GM12875 (cell line): Measurements from ENCODE around the gene SSR2.
"Not testable (repeated sequence)": the region's sequence is repeated elsewhere in the genome, so short reads cannot be mapped to it uniquely, and the experiment has no call there.

Experiments used
- H3K4me3 ChIP-seq: one replicate; pipeline ENCODE4 v1.5.1; 2011; ENCODE audit warnings: low read depth, low read length, control low read depth
- CTCF ChIP-seq: IDR thresholded peaks from 2 replicates; pipeline ENCODE4 v1.5.1; 2011; ENCODE audit warnings: low read depth, mild to moderate bottlenecking, control low read depth, inconsistent platforms, low read length, moderate library complexity, borderline replicate concordance; ENCODE audit not compliant: insufficient read depth

The SSR2 gene

GRCh38 chr1:155990005-155990739 is 30.6 kb downstream of the SSR2 start:
- no peak overlapping the region for H3K4me3 ChIP-seq
- no peak for TF ChIP-seq CTCF

GRCh38 chr1:155989242-155990004 is 31.3 kb downstream of the SSR2 start:
- peak; percentile 96 for TF ChIP-seq CTCF

GRCh38 chr1:155984903-155985645 is 35.7 kb downstream of the SSR2 start:
- H3K4me3 ChIP-seq = not testable (repeated sequence)

More at GRCh38 chr1:155989242-155990004, 31.3 kb downstream of the SSR2 start:
- H3K4me3 ChIP-seq = no peak overlapping the region

DNA sequence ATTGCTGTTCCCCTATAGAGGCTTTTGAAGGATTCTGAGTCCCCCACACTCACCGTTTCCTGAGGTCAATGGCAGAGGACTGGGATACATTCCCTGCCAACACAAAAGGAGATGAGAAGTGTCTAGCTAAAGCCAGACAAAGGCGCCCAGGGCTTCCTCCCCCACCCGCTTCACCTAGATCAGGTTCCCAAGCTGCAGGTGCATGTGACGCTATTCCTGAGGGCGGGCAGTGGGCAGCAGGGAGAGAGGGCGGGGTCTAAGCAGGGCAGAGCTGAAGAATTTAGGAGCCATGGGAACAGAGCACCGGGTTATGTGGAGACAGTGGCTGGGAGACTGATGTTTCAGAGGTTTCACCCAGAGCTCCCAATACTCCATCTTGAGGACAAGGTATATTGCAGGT is 36.4 kb downstream of the SSR2 start:
- TF ChIP-seq CTCF = no peak
- no peak overlapping the region for H3K4me3 ChIP-seq

DNA sequence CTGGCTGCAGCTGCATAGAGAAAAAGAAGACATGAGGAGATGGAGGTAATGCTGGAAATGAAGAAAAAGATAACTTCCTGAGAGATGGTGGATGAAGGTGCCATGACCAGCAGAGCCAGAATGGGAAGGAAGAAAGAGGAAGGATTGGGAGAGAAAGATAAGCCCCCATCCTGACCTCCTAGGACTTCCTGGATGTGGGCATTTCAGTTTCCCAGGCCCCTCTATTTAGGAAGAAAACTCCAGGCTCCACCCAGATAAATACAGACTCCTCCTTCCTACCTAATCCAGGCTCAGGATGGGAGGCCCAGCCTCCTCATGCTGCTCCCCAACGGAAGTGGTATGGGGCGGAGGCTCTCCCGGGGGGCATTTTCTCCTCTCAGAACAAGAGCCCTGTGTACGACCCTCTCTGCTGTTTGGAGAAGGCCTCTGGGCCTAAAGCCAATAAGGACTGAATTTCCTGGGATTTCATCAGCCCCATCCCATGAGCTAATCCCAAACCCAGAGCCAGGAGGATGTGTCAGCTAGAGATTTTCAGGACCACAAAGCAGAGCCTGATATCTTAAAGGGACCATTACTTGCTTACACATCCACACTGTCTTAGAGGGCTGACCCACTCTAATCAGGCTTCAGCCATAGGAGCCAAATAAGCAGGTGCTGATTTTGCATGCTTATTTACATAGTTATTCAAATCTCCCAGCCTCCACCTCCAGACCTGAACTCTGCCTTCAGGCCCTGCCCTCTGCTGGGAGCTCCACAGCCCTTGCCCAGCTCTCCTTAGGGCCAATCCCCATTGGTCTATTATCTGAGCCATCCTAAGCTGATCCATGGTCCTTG is 37.3 kb downstream of the SSR2 start:
- H3K4me3 ChIP-seq = no peak overlapping the region
- TF ChIP-seq CTCF = 0 out of 2 replicates have a peak, but pooled peaks have one; percentile 21

GRCh38 chr1:155982106-155982505 is 38.6 kb downstream of the SSR2 start:
- H3K4me3 ChIP-seq = no peak overlapping the region
- TF ChIP-seq CTCF = no peak
